Muscle of arm (tissue), 12 donors: ENCODE data around the gene NEDD4L. TPM values are rescaled to one million over a fixed set of nuclear protein-coding genes. Genes with fewer than 3 reads are reported as not detected.

Experiments
- DNase-seq: peaks from one replicate; pipeline ENCODE4 v3.0.0-alpha.2; 2013
- polyA plus RNA-seq, 12 donors: library from polyadenylated mRNA; unstranded; fragments of 120-200 nt; gene quantifications; one replicate each; pipeline ENCODE4 v1.2.1, GENCODE V29; 2013; ENCODE audit not compliant: insufficient read length in 12 of 12

Gene NEDD4L
- polyA plus RNA-seq, 12 donors: 32.9 to 61.7 (median 43.5) TPM; not detected in 1

- DNase-seq: no peak
Observed at GRCh38 chr18:58232668-58233067, 188.6 kb downstream of the NEDD4L start.

- DNase-seq: no peak
Observed at GRCh38 chr18:58234359-58234741, 190.3 kb downstream of the NEDD4L start.

- DNase-seq: no peak
Observed at GRCh38 chr18:58235001-58235436, 191.0 kb downstream of the NEDD4L start.

- no peak for DNase-seq
Observed at GRCh38 chr18:58239879-58240278, 195.9 kb downstream of the NEDD4L start.

- no peak for DNase-seq
Observed at GRCh38 chr18:58241026-58241679, 197.1 kb downstream of the NEDD4L start.

- no peak for DNase-seq
Observed at GRCh38 chr18:58241877-58242276, 197.9 kb downstream of the NEDD4L start.

- no peak for DNase-seq
Observed at GRCh38 chr18:58242435-58242834, 198.4 kb downstream of the NEDD4L start.

GRCh38 chr18:58242968-58243367, 198.9 kb downstream of the NEDD4L start:
- DNase-seq: no peak

- no peak for DNase-seq
Observed at GRCh38 chr18:58243401-58243800, 199.4 kb downstream of the NEDD4L start.

GRCh38 chr18:58247363-58247834, 203.4 kb downstream of the NEDD4L start:
- no peak for DNase-seq

- DNase-seq: peak; percentile 68
Observed at GRCh38 chr18:58249712-58250111, 205.7 kb downstream of the NEDD4L start.

GRCh38 chr18:58251416-58251815, 207.4 kb downstream of the NEDD4L start:
- DNase-seq: no peak

GRCh38 chr18:58252166-58252565, 208.1 kb downstream of the NEDD4L start:
- no peak for DNase-seq

- DNase-seq: no peak
Observed at GRCh38 chr18:58253318-58253717, 209.3 kb downstream of the NEDD4L start.

- no peak for DNase-seq
Observed at GRCh38 chr18:58253871-58254270, 209.8 kb downstream of the NEDD4L start.

GRCh38 chr18:58254873-58255511, 211.0 kb downstream of the NEDD4L start:
- no peak for DNase-seq

- DNase-seq: no peak
Observed at GRCh38 chr18:58255701-58256311, 211.8 kb downstream of the NEDD4L start.

- no peak for DNase-seq
Observed at GRCh38 chr18:58256316-58257080, 212.5 kb downstream of the NEDD4L start.

- no peak for DNase-seq
Observed at GRCh38 chr18:58257461-58257860, 213.4 kb downstream of the NEDD4L start.

GRCh38 chr18:58258692-58259342, 214.8 kb downstream of the NEDD4L start:
- DNase-seq: no peak

- DNase-seq: no peak
Observed at GRCh38 chr18:58263055-58263957, 219.3 kb downstream of the NEDD4L start.
